ENCODE measurements around the gene IL36B.

GRCh38 chr2:113018509-113018908 lies 34.2 kb downstream of the IL36B start:
- TF ChIP-seq CTCF (conservative IDR thresholded peaks at IDR 0.05) (no peak), EZH2 (IDR thresholded peaks at IDR 0.05; ENCODE audit: low read depth) (no peak)
